HG02642 (cell line): Measurements from ENCODE around the gene RASSF6.
"Not testable (repeated sequence)": the region's sequence is repeated elsewhere in the genome, so short reads cannot be mapped to it uniquely, and the experiment has no call there.

Experiments used
- ATAC-seq: cut with Tn5 transposase; IDR thresholded peaks from one replicate; pipeline ENCODE4 v1.9.1; 2021; ENCODE audit warnings: mild to moderate bottlenecking; ENCODE audit not compliant: unreplicated experiment, poor library complexity

The RASSF6 gene, protein sequence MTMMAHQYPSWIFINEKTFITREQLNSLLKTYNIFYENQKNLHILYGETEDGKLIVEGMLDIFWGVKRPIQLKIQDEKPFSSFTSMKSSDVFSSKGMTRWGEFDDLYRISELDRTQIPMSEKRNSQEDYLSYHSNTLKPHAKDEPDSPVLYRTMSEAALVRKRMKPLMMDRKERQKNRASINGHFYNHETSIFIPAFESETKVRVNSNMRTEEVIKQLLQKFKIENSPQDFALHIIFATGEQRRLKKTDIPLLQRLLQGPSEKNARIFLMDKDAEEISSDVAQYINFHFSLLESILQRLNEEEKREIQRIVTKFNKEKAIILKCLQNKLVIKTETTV

DNA sequence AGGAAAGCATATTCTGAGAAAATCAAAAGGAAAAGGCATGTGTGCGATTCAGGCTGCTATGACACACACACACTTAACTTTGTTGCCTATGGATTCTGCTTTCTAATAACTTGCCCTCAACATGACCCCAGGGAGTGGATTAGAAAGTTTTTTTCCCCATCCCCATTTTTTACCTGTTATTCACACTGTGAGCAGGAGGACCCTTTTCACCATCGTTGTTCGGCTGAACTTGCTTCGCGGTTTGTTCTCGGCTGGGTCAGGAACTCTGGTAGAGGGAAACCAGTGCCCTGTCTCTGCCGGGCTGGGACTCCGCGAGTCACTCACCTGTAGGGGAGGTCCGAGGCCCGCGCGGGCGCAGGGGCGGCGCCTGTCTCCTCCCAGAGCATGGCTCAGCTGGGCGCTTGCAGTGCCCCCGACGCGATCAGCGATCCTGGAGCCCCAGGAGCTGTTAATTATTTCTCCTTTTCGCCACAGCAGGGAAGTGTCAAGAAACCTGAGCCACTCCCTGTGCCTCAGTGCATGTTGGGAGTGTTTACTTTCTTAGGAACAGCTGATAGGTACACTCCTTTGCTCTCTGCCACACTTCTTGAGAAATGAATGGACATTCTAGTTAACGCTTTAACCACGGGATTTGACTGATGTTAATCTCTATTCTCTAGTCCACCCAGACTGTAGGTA, at the start of gene RASSF6:
RASSF6 (minus strand) TSS at position 322 of the 678 bp plus-strand sequence. CDS start 8,641 bp downstream, outside the sequence.
- peak; percentile 97 for ATAC-seq

DNA sequence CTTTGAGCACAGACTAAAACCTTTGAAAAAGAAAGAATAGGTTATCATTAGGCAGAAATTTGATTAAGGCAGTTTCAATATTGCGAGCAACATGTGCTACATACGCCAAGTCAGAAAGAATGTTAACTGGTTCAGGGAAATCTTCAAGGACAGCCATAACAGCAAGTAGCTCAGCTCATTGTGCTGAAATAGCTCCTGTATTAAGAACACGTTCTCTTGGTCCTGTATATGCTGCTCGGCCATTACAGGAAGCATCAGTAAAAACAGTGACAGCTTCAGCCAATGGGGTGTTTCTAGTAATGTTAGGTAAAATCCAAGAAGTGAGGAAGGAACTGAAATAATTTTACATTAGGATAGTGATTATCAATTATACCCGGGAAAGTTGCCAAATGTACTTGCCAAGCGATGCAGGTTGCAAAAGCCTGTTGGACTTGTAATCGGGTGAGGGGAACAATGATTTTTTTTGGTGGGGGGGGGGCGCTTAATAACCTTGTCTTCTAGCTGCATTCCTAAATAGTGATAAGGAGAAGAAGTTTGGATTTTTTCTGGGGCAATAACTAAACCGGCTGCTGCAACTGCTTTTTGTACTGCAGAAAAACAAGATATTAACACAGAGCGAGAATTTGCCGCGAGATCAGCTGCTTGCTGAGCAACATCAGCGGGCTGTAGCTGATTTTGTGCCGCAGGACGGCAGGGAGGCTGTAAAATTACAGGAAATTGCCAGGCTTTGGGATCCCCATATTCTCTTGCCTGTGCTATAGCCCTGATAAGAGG, 49.4 kb upstream of the RASSF6 start:
- ATAC-seq, result no peak

DNA sequence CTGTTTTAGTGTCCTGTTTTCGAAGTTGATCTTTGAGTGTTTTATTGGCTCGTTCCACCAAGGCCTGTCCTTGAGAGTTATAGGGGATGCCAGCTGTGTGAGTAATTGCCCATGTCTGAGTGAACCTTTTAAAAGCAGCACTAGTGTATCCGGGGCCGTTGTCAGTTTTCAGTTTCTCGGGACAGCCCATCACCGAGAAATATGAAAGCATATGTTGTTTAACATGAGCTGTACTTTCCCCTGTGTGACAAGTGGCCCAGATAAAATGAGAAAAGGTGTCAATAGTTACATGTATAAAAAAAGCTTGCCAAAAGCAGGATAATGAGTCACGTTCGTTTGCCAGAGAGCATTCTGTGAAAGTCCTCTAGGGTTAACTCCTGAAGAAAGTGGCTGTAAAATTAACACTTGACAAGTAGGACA, 48.6 kb upstream of the RASSF6 start:
- ATAC-seq, result no peak

DNA sequence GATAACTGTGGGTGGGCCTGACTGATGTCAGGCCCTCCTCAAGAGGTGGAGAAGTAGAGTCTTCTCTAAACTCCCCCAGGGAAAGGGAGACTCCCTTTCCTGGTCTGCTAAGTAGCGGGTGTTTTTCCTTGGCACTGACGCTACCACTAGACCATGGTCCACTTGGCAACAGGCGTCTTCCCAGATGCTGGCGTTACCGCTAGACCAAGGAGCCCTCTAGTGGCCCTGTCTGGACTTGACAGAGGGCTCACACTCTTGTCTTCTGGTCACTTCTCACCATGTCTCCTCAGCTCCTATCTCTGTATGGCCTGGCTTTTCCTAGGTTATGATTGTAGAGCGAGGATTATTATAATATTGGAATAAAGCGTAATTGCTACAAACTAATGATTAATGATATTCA, 45.7 kb upstream of the RASSF6 start:
- ATAC-seq, result not testable (repeated sequence)

DNA sequence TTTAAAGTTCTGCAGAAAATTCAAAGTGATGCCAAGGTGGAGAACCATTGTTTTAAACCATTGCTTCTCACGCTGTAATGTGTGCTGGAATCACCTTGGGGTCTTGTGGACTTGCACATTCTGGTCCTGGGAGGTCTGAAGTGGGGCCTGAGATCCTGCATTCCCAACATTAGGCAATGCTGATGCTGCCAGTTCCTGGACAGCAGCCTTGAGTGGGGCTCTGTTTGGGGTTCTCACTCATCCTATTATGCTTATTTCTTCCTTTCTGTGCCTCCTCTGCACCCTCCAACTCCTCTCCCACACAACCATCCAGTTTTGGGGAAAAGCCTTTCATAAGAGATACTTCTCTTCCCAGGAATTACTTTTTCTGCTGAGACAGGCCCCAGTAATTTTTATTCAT, 44.2 kb upstream of the RASSF6 start:
- no peak for ATAC-seq

DNA sequence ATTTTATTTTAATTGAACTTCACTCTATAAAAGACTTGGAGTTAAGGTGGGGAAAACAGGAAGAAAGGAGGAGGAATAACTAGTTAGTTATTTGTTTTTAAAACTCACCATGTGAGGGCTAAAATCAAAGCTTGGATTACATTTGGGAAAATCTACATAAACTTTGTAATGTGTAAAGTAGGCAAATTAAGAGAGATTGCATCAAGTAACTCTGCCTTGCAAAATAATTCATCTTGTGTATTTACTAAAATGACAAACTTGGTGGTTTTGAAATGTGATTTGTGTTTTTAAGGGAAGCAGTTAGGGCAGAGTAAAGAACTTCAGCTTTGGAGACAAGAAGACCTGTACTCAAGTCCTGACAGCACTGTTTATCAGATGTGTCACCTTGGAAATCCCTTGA, 43.3 kb upstream of the RASSF6 start:
- ATAC-seq, result no peak

DNA sequence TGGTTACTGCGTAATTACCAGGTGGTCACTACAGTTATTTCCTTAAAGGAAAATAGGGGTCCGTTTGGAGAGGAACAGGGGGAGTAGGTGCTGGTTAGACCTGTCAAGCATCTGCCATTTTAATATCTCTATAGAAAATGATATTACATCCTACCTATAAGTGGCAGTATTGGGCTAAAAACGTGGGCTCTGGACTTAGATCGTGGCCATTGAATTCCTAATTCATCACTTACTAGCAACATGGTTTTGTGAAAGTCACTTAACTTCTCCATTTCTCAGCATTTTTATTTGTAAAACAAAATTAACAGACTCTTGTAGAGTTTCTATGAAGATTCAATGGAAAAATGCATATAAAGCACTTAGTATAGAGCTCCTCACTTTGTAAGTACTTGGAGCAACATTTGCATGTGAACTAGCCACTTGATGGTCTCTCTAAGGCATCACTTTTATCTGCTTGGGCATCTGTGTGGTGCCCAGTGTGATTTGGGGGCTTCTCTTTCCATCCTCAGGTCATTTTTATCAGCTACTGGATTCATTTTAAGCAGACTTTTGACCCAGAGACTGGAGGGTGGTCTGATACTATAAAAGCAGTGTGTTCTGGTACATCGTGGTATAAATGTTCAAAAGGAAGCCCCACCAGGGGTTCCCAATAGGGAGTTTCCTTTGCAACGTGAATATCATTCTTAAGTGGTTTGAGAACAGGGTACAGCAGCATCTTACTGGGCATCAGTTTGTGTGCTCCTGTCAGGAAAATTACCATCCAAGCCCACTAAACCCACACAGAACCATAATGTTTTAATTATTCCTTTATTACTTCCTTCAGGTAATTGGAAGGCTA, 42.7 kb upstream of the RASSF6 start:
- peak; percentile 69 for ATAC-seq

DNA sequence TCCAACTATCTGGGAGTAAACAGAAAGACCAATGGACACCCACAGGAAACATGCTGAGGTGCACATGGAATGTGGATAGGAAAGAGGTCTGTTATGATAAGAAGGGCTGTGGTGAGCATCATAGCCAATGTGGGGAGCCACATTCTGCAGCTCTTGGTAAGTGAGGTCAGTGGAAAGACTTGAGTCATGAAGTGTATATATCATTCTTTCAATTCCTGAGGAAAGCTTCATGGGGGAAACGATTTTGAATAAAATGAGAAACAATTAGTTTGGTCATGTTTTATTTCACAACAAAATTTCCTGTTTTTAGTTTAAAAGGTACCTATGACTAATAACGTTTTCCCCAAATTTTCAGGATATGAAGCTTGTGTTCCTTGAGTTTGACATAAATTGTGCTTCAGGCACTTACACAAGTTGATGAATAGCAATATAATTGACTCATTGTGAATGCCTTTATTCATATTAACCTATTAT, 41.4 kb upstream of the RASSF6 start:
- no peak for ATAC-seq

DNA sequence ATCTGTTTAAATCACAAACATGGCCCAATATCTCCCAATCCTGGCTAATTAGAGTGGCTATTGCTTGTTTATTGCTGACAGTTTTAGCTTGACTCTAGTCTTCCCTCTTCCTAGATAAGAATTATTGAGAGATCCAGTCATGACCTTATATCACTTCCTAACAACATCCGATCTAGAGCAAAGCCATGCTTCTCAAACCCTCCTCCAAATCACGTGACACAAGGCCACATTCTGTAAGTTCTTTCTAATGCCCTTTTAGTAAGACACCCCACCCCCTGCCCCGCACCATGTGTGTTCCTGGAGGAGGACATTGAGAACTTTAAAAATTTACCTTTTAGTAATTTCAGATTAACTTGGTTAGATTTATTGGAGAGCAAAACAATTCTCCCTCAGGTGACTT, 40.6 kb upstream of the RASSF6 start:
- ATAC-seq, result no peak

DNA sequence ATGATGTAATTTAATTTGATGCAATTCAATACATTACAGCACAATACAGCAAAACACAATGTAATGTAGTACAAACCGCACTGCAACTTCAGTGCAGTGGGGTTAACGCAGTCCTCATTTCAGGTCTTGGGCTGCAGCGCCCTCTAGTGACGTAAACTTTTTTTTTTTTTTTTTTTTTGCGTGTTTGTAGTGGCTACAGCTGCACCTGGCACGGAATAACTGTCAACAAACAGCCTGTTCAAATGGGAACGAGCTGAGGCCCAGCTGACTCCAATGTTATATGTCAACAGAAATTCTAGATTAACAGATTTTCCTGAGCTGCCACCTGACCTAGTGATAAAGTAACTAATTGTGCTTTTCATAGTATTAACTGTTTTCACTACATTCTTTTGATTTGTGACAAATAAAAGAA, 33.5 kb upstream of the RASSF6 start:
- ATAC-seq, result peak; percentile 83

DNA sequence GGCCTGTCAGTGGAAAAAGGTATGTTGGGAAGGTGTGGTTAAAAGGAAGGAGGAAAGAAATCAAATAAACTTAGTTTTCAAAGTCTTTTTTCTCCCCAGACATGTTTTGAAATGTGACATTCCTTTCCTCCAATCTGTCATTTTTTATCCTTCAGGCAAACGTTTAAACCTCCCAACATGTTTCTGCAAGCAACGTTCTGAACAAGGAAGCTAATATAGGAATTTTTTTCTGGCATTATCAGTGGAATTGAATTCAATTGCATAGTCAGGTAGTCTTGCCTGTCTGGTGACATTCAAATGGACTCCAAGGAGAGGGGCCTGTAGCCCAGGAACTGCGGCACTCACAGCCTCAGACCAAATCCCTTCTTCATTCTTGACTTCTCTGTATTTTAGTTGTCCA, 30.0 kb upstream of the RASSF6 start:
- no peak for ATAC-seq

DNA sequence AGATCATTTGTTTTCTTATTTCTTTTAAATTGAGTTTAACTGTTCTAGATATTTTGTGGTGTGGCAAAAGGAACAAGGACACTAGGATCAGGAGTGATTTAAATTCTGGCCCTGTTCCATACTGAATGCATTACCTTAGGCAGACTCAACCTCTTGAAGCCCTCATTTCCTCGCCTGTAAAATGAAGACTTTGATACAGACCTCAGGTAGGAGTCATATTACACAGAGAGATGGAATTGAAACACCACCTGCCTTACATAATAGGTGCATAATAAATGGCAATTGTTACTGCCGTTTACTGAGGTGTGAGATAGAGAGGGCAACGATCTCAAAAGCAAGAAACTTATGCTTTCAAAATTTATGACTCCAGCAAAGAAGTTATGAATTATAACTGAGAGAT, 28.2 kb upstream of the RASSF6 start:
- ATAC-seq, result no peak

DNA sequence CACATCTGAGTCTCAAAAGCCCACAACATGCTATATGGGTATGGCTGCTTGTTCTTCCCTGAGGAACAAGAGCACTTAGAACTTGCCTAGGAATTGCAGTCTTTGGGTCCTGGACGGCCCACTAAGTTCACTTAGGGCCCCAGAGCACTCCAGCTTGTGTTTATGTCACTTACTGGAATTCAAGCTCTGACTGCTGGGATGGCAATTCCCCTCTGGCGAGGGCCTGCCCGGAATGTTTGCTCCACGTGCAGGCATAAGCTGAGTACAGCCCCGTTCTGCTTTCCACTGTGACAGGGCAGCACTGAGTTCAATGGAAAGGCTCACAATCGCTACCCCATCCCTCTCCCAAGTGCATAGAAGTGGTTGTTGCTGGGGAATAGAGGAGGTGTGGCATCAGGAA, 25.9 kb upstream of the RASSF6 start:
- no peak for ATAC-seq

DNA sequence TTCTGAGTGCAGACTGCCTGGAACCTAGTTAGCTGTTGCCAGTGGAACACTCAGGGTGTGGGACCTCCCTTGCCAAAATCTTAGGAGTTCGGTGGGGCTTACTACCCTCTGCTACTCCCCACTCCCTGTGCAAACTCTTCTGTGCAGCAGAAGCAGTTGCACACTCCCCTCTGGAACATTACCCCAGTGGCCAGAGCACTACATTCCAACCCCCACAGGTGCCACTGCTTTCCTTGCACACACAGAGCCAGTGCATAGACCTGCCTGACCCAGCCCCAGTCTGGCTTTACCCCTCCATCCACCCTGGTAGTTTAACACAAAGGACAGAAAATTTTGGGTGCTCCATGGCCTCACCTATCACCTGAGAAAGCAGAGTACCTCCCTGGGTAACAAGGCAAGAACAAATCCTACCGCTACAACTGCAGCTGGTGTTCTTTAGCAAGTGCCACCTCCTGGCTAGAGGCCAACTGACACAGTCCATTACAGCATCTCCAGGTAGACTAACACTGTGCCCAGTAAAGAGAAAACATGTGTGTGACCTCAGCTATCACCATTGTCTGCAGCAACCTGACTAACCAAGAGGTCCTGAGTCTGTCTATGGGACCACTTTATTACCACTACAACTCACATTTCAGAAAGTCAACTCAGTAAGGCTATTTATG, 11.5 kb upstream of the RASSF6 start:
- ATAC-seq, result no peak

DNA sequence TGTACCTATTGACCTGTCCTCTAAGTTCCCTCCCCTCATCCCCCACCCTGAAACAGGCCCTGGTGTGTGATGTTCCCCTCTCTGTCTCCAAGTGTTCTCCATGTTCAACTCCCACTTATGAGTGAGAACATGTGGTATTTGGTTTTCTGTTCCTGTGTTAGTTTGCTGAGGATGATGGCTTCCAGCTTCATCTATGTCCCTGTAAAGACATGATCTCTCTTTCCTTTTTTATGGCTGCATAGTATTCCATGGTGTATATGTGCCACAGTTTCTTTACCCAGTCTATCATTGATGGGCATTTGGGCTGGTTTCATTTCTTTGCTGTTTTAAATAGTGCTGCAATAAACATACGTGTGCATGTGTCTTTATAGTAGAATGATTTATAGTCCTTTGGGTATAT, 8.6 kb upstream of the RASSF6 start:
- not testable (repeated sequence) for ATAC-seq

DNA sequence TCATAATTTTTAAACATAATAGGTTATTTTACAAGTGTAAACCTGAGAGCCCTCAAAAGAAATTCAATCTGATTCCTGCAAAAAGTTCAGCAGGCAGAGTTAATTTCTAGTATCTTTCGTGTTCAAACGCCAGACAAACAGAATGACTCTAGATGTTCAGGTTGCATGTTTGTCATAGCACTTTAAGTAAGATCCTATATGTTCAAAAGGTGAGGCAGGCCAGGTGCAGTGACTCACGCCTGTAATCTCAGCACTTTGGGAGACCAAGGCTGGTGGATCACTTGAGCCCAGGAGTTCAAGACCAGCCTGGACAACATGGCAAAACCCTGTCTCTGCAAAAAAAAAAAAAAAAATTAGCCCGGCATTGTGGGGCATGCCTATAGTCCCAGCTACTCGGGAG, 1.1 kb upstream of the RASSF6 start:
- no peak for ATAC-seq

DNA sequence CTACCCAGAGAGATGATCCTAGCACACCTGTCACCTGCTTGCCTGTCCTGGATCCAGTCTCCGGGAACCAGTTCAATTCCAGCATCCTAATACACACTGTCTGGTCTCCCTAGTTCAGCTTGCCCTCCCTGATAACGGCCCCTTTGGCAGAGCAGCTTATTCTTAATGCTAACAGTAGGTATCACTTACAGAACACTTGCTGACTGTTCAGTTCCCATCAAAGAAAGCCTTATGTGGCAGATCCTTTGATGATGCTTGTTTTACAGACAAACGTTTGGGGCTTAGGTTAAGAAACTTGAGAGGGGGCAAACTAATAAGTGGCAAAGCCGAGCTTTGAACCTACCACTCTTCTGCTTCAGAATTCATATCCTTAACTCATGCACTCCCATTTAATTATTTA, 890 bp downstream of the RASSF6 start:
- ATAC-seq, result no peak

DNA sequence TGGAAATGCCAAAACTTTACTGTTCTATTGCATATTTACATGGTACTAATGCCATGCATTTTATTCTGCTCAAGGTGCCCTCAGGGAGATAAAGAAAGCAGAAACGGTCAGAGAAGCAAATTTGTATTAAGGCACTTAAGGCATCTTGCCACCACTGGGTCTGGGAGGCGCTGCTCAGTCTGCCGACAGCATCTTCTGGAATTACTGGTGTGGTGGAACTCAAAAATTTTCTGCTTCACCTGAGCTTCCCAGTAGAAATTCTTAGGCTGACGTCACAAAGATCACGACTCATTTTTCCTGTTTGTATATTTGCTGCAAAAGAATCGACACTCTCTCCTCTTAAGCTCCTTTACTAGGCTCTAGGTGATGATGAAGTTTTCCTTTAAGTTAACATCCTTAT, 3.0 kb downstream of the RASSF6 start:
- ATAC-seq, result no peak

DNA sequence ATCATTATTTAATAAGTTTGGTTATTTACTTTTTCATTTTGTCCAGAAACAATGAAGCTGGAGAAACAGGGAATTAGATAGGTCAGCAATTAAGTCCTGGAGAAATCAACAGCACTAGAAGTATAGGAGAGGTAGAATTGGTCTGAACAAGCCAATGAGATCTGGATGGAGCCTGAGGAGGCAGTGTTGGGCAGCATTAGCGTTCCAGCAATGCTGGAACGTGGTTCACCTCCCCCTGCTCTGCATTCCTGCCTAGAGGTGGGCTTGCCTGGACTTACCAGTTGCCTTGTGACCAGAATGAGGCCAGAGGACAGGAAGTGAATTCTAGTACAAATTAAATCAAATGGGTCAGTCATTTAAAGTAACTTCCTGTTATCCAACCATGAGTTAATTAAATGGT, 4.6 kb downstream of the RASSF6 start:
- ATAC-seq, result no peak
